ENCODE measurements around the gene PLEKHA6. TPM values are rescaled to one million over a fixed set of nuclear protein-coding genes. Genes with fewer than 3 reads are reported as not detected.
"Not testable (repeated sequence)": the region's sequence is repeated elsewhere in the genome, so short reads cannot be mapped to it uniquely, and the experiment has no call there.

Gene PLEKHA6
- total RNA-seq, 1 donor from 2014 or later = 15.4 TPM

DNA sequence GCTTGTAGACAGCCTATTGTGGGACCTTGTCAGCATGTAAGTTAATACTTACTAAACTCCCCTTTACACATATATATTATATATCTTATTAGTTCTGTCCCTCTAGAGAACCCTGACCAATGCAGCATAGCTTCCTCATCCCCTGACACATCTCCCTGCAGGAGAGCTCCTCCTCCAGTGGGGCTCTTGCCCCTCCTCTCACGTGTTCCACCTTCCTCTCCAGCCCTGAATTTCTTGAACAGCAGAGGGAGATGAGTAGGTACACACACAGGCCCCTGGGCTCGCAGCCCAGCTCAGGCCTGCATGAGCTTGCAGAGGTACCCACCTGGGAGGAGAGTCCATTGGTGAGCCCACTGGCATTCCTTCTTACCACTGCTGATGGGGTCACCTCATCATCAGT lies 118.7 kb downstream of the PLEKHA6 start:
- DNase-seq (ENCODE audit: low read depth) = no peak
- no peaks in the 10 kb centered on the region for H3K27me3 ChIP-seq (ENCODE audit: control insufficient read depth, insufficient read depth, low read length)
- TF ChIP-seq, protein P1, sequence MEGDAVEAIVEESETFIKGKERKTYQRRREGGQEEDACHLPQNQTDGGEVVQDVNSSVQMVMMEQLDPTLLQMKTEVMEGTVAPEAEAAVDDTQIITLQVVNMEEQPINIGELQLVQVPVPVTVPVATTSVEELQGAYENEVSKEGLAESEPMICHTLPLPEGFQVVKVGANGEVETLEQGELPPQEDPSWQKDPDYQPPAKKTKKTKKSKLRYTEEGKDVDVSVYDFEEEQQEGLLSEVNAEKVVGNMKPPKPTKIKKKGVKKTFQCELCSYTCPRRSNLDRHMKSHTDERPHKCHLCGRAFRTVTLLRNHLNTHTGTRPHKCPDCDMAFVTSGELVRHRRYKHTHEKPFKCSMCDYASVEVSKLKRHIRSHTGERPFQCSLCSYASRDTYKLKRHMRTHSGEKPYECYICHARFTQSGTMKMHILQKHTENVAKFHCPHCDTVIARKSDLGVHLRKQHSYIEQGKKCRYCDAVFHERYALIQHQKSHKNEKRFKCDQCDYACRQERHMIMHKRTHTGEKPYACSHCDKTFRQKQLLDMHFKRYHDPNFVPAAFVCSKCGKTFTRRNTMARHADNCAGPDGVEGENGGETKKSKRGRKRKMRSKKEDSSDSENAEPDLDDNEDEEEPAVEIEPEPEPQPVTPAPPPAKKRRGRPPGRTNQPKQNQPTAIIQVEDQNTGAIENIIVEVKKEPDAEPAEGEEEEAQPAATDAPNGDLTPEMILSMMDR (IDR thresholded peaks at IDR 0.05; ENCODE audit: insufficient read depth, low read length, poor library complexity, severe bottlenecking) = no peak
- H3K4me3 ChIP-seq (ENCODE audit: low read depth, low read length) = no peak overlapping the region
- H3K36me3 ChIP-seq (ENCODE audit: control insufficient read depth, insufficient read depth, low read length) = no peaks in the 10 kb centered on the region

DNA sequence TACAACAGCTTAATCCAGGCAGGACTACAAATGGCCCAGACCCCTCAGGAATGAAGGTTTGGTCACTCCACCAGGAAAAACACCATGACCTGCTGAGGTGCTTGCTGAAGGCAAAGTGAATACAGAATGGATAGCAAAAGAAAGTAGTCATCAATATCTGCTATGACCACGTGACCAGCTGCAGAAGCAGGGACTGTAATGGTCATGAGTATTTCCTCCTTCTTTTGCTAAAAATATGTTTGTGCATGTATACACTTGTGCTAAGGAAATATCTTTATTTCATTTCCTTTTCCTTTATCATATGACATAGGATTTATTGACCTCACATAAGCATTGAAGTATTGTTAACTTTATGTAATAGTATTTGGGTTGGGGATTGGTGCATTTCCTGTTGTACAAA lies 119.5 kb downstream of the PLEKHA6 start:
- Histone ChIP-seq H3K4me3 (ENCODE audit: low read depth, low read length) (no peak overlapping the region), H3K27me3 (ENCODE audit: control insufficient read depth, insufficient read depth, low read length) (no peaks in the 10 kb centered on the region), H3K36me3 (ENCODE audit: control insufficient read depth, insufficient read depth, low read length) (no peaks in the 10 kb centered on the region)
- DNase-seq (ENCODE audit: low read depth) = no peak
- TF ChIP-seq, protein P1 (IDR thresholded peaks at IDR 0.05; ENCODE audit: insufficient read depth, low read length, poor library complexity, severe bottlenecking) = no peak

DNA sequence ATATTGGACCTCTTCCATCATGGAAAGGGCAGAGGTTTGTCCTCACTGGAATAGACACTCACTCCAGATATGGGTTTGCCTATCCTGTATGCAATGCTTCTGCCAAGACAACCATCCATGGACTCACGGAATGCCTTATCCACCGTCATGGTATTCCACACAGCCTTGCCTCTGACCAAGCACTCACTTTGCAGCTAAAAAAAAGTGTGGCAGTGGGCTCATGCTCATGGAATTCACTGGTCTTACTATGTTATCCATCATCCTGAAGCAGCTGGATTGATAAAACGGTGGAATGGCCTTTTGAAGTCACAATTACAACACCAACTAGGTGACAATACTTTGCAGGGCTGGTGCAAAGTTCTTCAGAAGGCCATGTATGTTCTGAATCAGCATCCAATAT lies 120.3 kb downstream of the PLEKHA6 start:
- H3K4me3 ChIP-seq (ENCODE audit: low read depth, low read length); DNase-seq (ENCODE audit: low read depth); H3K27me3 ChIP-seq (ENCODE audit: control insufficient read depth, insufficient read depth, low read length); H3K36me3 ChIP-seq (ENCODE audit: control insufficient read depth, insufficient read depth, low read length): not testable (repeated sequence)

DNA sequence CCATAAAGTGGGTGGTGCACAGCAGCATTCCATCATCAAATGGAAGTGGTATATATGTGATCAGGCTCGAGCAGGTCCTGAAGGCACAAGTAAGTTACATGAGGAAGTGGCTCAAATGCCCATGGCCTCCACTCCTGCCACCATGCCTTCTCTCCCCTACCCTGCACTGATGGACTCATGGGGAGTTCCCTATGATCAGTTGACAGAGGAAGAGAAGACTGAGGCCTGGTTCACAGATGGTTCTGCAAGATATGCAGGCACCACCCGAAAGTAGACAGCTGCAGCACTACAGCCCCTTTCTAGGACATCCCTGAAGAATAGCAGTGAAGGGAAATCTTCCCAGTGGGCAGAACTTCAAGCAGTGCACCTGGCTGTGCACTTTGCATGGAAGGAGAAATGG lies 121.2 kb downstream of the PLEKHA6 start:
- H3K4me3 ChIP-seq (ENCODE audit: low read depth, low read length); H3K36me3 ChIP-seq (ENCODE audit: control insufficient read depth, insufficient read depth, low read length); DNase-seq (ENCODE audit: low read depth); H3K27me3 ChIP-seq (ENCODE audit: control insufficient read depth, insufficient read depth, low read length): not testable (repeated sequence)

DNA sequence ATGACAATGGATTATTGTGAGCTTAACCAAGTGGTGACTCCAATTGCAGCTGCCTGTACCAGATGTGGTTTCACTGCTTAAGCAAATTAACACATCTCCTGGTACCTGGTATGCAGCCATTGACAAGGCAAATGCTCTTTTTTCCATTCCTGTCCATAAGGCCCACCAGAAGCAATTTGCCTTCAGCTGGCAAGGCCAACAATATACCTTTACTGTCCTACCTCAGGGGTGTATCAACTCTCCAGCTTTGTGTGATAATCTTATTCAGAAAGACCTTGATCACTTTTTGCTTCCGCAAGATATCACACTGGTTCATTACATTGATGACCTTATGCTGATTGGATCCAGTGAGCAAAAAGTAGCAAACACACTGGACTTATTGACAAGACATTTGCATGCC lies 122.2 kb downstream of the PLEKHA6 start:
- not testable (repeated sequence) for H3K36me3 ChIP-seq (ENCODE audit: control insufficient read depth, insufficient read depth, low read length)

DNA sequence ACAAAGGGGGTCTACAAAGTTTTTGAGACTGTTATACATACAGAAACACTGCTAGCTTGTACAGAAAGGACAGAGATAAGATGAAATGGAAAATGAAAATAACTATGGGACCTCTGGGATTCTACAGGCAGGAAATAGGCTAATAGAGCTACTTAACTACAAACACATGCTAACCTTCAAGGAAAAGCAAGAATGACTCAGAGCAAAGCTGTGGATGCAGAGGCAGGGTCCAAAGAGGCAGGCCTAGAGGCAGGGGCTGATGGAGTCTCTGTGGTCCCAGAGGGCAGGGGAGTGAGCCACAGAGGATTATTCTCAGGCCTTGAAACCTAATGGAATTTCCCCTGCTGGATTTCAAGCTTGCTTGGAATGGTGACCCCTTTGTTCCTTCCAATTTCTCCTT lies 127.2 kb downstream of the PLEKHA6 start:
- Histone ChIP-seq H3K27me3 (ENCODE audit: control insufficient read depth, insufficient read depth, low read length) (no peaks in the 10 kb centered on the region), H3K4me3 (ENCODE audit: low read depth, low read length) (no peak overlapping the region), H3K36me3 (ENCODE audit: control insufficient read depth, insufficient read depth, low read length) (peaks cover 2% of the 10 kb centered on the region)
- DNase-seq (ENCODE audit: low read depth) = no peak
- TF ChIP-seq, protein P1 (IDR thresholded peaks at IDR 0.05; ENCODE audit: insufficient read depth, low read length, poor library complexity, severe bottlenecking) = no peak

More for the DNA sequence above, 122.2 kb downstream of the PLEKHA6 start:
- H3K4me3 ChIP-seq (ENCODE audit: low read depth, low read length); DNase-seq (ENCODE audit: low read depth); H3K27me3 ChIP-seq (ENCODE audit: control insufficient read depth, insufficient read depth, low read length): not testable (repeated sequence)

DNA sequence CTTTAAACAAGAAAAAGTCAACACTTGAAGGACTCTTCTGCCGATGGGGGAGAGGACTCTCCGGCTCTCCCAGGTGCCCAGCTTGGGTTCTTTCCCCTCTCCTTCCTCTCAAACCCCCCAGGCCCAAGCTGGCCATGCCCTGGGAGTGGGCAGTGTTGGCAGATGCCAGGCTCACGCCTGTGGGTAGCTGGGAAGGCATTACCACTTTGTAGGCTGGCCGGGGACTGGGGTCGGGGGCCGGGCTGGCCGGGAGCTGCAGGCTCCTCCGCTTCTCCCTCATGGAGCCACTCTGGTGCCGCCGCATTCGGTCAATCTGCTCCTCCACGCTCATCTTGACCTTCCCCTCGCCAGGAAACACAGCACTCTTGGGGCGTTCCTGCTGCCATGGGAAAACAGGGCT lies 129.5 kb downstream of the PLEKHA6 start:
- TF ChIP-seq, protein P1 (IDR thresholded peaks at IDR 0.05; ENCODE audit: insufficient read depth, low read length, poor library complexity, severe bottlenecking) = no peak
- Histone ChIP-seq H3K27me3 (ENCODE audit: control insufficient read depth, insufficient read depth, low read length) (no peaks in the 10 kb centered on the region), H3K36me3 (ENCODE audit: control insufficient read depth, insufficient read depth, low read length) (peaks cover 4% of the 10 kb centered on the region), H3K4me3 (ENCODE audit: low read depth, low read length) (no peak overlapping the region)
- DNase-seq (ENCODE audit: low read depth) = no peak

Data from kidney epithelial cell (primary cell).